Cardiac muscle cell (in vitro differentiated cells and primary cell): Measurements from ENCODE around the gene RGMB. TPM values are rescaled to one million over a fixed set of nuclear protein-coding genes. Genes with fewer than 3 reads are reported as not detected.

Experiments
- DNase-seq, 2 donors: peaks; one replicate each; pipeline versions ENCODE4 v3.0.0 to v3.0.0-alpha.2; 2010 to 2017; ENCODE audit warnings: low read depth in 1 of 2, low spot score in 1 of 2
- H3K27ac ChIP-seq: fragments of 200-600 bp; sonication (generic); 2 replicates; pipeline ENCODE4 v1.5.1; 2016
- H3K27me3 ChIP-seq: fragments of 200-600 bp; sonication (generic); 2 replicates; pipeline ENCODE4 v1.6.0; 2016; ENCODE audit warnings: control low read depth
- H3K36me3 ChIP-seq: fragments of 200-600 bp; sonication (generic); 2 replicates; pipeline ENCODE4 v1.5.1; 2016; ENCODE audit warnings: control low read depth
- H3K4me1 ChIP-seq: fragments of 200-600 bp; sonication (generic); 2 replicates; pipeline ENCODE4 v1.8.1; 2017; ENCODE audit warnings: low read depth, mild to moderate bottlenecking, mixed run types
- H3K4me3 ChIP-seq: fragments of 200-600 bp; sonication (generic); 2 replicates; pipeline ENCODE4 v1.5.1; 2016; ENCODE audit warnings: mild to moderate bottlenecking
- H3K9me3 ChIP-seq: fragments of 200-600 bp; sonication (generic); 2 replicates; pipeline ENCODE4 v1.5.1; 2017; ENCODE audit warnings: low read depth, mild to moderate bottlenecking, control low read depth
- polyA plus RNA-seq: library from polyadenylated mRNA; unstranded; fragments of >200 nt; fragmentation: Nextera tagmentation; extraction: Ambion mirVana; gene quantifications from 2 replicates; pipeline ENCODE4 v1.2.1, GENCODE V29; 2016
- total RNA-seq: library from RNA; depleted of rRNA; stranded (reverse); fragments of >200 nt; gene quantifications from 2 replicates; pipeline ENCODE4 v1.2.3, GENCODE V29; 2016
- TF ChIP-seq, protein P1 (sequence below): IDR thresholded peaks from 2 replicates; pipeline ENCODE4 v1.5.1; 2012; ENCODE audit warnings: low read depth, mild to moderate bottlenecking, low read length

RGMB gene
- total and polyA plus RNA-seq, 2 experiments from 2014 or later = 7.1 to 15.6 TPM

DNA sequence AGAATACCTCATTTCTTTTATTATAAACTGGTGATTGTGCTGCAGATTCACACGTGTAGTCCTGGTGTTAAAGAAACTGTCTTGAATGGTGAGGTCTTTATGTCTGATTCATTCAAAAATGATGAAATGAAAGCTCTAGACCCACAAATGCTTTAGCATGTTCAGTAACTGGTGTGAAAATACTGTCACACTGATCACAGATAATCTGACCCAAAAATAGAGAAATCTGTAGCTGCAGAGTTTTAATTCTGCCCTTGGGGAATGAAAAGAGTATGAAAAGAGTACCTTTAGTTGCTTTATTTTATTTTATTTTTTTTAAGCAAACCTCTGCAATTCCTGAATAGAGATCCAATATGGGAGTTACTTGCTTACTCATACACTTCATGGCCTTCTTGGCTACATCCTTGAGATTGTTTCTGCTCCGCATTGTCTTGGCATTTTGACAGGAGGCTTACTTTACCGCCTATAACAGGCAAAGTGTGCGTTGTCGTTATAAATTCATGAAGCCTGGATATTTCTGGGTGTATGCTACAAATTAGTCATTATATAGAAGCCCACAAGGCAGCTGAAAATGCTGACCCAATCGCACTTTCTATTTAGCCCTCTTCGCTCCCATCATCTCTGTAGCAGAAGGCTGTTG is 2.7 kb downstream of the RGMB start:
- TF ChIP-seq, protein P1, sequence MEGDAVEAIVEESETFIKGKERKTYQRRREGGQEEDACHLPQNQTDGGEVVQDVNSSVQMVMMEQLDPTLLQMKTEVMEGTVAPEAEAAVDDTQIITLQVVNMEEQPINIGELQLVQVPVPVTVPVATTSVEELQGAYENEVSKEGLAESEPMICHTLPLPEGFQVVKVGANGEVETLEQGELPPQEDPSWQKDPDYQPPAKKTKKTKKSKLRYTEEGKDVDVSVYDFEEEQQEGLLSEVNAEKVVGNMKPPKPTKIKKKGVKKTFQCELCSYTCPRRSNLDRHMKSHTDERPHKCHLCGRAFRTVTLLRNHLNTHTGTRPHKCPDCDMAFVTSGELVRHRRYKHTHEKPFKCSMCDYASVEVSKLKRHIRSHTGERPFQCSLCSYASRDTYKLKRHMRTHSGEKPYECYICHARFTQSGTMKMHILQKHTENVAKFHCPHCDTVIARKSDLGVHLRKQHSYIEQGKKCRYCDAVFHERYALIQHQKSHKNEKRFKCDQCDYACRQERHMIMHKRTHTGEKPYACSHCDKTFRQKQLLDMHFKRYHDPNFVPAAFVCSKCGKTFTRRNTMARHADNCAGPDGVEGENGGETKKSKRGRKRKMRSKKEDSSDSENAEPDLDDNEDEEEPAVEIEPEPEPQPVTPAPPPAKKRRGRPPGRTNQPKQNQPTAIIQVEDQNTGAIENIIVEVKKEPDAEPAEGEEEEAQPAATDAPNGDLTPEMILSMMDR = no peak
- Histone ChIP-seq H3K36me3 (peaks cover 5% of the 10 kb centered on the region), H3K27ac (no peak overlapping the region), H3K27me3 (no peaks in the 10 kb centered on the region), H3K4me3 (no peak overlapping the region), H3K4me1 (peaks cover 10% of the 10 kb centered on the region), H3K9me3 (no peaks in the 10 kb centered on the region)
- peak in 1 of 2 donors; percentile 83 for DNase-seq

DNA sequence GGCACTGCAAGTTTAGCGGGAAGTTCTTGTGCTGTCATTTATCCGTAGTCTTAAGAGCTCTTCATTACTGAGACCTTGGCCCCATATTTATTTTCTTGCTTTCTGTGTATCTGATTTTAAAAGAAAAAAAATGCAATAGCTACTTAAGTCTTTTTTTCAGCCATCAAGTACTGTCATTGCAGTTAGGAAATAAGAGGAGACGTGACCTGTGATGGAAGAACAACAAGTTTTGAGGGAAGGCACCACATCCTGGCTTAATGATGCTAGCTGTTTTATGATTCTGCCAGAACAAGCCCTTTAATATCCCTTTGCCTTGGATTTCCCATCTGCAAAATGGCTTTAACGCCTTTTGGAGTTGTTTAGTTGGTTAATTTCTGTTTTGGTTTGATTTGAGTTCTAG is 3.8 kb downstream of the RGMB start:
- no peak overlapping the region for H3K4me3 ChIP-seq
- no peak for DNase-seq
- H3K4me1 ChIP-seq = peaks cover 7% of the 10 kb centered on the region
- TF ChIP-seq, protein P1 = no peak
- no peaks in the 10 kb centered on the region for H3K27me3 ChIP-seq
- no peaks in the 10 kb centered on the region for H3K9me3 ChIP-seq
- H3K36me3 ChIP-seq = peaks cover 5% of the 10 kb centered on the region
- H3K27ac ChIP-seq = no peak overlapping the region

DNA sequence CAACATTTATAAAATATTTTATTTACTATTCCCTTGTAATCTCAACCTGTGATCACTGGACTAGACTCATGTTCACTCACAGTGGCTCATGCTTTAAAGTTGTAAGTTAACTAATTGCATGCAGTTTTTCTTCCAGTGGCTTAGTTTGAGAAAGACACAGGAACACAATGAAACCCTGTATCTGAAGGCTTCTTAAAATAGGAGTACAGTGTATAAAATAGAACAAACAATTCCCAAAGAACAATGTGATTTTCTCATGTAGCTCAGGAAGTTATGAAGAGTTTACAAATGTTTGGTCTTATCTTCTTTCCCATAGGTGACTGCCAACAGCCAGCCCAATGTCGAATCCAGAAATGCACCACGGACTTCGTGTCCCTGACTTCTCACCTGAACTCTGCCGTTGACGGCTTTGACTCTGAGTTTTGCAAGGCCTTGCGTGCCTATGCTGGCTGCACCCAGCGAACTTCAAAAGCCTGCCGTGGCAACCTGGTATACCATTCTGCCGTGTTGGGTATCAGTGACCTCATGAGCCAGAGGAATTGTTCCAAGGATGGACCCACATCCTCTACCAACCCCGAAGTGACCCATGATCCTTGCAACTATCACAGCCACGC is 5.9 kb downstream of the RGMB start:
- Histone ChIP-seq H3K4me3 (no peak overlapping the region), H3K4me1 (peaks cover 3% of the 10 kb centered on the region), H3K27ac (no peak overlapping the region), H3K9me3 (no peaks in the 10 kb centered on the region), H3K36me3 (peaks cover 5% of the 10 kb centered on the region), H3K27me3 (no peaks in the 10 kb centered on the region)
- DNase-seq = no peak
- TF ChIP-seq, protein P1 = no peak

DNA sequence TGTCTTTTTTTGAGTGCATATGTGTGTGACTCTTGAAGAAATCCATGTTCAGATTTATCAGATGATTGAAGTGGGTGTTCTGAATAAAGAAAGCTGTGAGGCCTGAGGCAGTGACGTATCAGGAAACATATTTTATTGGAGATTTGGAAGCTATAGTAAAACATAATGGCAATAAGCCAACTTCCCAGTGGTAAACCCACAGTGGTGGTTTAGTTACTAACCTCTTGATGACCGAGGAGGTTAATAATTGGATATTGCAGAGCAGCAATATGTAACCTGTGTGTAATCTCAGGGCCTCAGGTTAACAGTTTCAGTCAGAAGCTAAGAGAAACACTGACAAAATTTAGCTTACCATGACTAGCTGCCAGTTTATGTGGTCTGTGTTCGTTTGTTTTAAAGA is 6.9 kb downstream of the RGMB start:
- Histone ChIP-seq H3K27ac (no peak overlapping the region), H3K27me3 (no peaks in the 10 kb centered on the region), H3K4me1 (peaks cover 2% of the 10 kb centered on the region), H3K4me3 (no peak overlapping the region), H3K36me3 (peaks cover 5% of the 10 kb centered on the region), H3K9me3 (no peaks in the 10 kb centered on the region)
- DNase-seq = peak in 1 of 2 donors; percentile 13
- TF ChIP-seq, protein P1 = no peak

DNA sequence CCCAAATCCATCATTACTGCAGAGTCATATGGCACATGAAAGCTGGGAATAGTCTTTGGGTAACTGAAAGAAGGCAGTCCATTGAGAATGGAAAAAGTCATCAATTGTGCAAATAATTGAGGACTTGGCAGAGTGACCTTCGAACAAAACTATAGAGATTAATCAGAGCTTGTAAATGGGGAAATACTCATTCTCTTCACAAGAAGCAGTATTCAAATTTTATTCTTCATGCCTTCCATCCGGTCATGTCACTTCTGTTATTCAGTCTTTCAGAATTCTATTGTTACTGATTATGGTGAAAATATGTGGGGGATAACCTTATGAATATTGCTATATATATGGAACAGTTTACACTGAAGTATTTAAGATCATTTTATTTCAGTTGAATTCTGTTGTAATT is 8.1 kb downstream of the RGMB start:
- TF ChIP-seq, protein P1 = no peak
- Histone ChIP-seq H3K36me3 (peaks cover 5% of the 10 kb centered on the region), H3K27ac (no peak overlapping the region), H3K27me3 (no peaks in the 10 kb centered on the region), H3K4me3 (no peak overlapping the region), H3K4me1 (no peaks in the 10 kb centered on the region), H3K9me3 (no peaks in the 10 kb centered on the region)
- no peak for DNase-seq
